Stomach (tissue), 9 donors: ENCODE results near the gene TLR1. TPM values are rescaled to one million over a fixed set of nuclear protein-coding genes. Genes with fewer than 3 reads are reported as not detected.

Experiments
- DNase-seq, 2 donors: peaks; one replicate each; pipeline versions ENCODE4 v3.0.0 to v3.0.0-alpha.2; 2013 to 2019
- H3K27ac ChIP-seq, 5 donors: fragments of 200-600 bp in 4 of 5; sonication (generic) in 4 of 5; one replicate each; pipeline ENCODE4 v1.5.1; 2013 to 2019; ENCODE audit warnings: mild to moderate bottlenecking in 1 of 5, moderate library complexity in 1 of 5
- H3K27me3 ChIP-seq, 3 donors: fragments of 200-600 bp; sonication (generic); one replicate each; pipeline ENCODE4 v1.5.1; 2017 to 2019; ENCODE audit warnings: mixed run types in 1 of 3
- H3K36me3 ChIP-seq, 4 donors: fragments of 200-600 bp; sonication (generic); 1 replicate in 3 of 4; 2 replicates in 1 of 4; pipeline ENCODE4 v1.5.1; 2016 to 2019
- H3K4me1 ChIP-seq, 4 donors: fragments of 200-600 bp; sonication (generic); one replicate each; pipeline ENCODE4 v1.5.1; 2016 to 2019
- H3K4me3 ChIP-seq, 4 donors: fragments of 200-600 bp; sonication (generic) in 3 of 4; one replicate each; pipeline ENCODE4 v1.5.1; 2016 to 2019; ENCODE audit warnings: mild to moderate bottlenecking in 1 of 4
- H3K9me3 ChIP-seq, 4 donors: fragments of 200-600 bp; sonication (generic); one replicate each; pipeline ENCODE4 v1.5.1; 2016 to 2019
- EP300 ChIP-seq: sonication (generic); formaldehyde crosslinking; IDR thresholded peaks from one replicate; pipeline ENCODE4 v1.6.1; 2017; ENCODE audit warnings: antibody characterized with exemption
- POLR2A ChIP-seq, 4 donors: fragments of 450-650 bp; IDR thresholded peaks; one replicate each; pipeline ENCODE4 v1.6.1; 2016; ENCODE audit warnings: antibody characterized with exemption in 4 of 4, control low read depth in 2 of 4, mild to moderate bottlenecking in 1 of 4, moderate library complexity in 1 of 4
- POLR2AphosphoS5 ChIP-seq, 3 donors: sonication (generic); formaldehyde crosslinking; IDR thresholded peaks; one replicate each; pipeline ENCODE4 v1.6.1; 2016; ENCODE audit warnings: antibody characterized with exemption in 3 of 3
- WGBS, 5 donors: extraction: QIAGEN DNeasy Blood & Tissue Kit in 3 of 5; methylation state at CpG; one replicate each; pipeline versions ENCODE4 v1.1.5 to v1.1.7; 2013 to 2018; 5-methylcytosine and 5-hydroxymethylcytosine counted together
- intact Hi-C: fragments of 100-400 bp; cut with DNase I; formaldehyde crosslinking; loops from one replicate; pipeline ENCODE4 v1.15.1; 2023; ENCODE audit warnings: low total_unique reads
- polyA plus RNA-seq, 3 donors: library from polyadenylated mRNA; stranded (reverse); fragments of 200-250 nt; gene quantifications; one replicate each; pipeline ENCODE4 v1.2.3, GENCODE V29; 2013
- total RNA-seq, 5 donors: library from RNA; depleted of rRNA; stranded (reverse); fragments of >200 nt; gene quantifications; one replicate each; pipeline versions ENCODE4 v1.1.0 to v1.2.3, GENCODE V29; 2014 to 2016
- TF ChIP-seq, protein P1 (sequence below), 7 experiments: fragments of 450-650 bp in 4 of 7; fragments of 200-600 bp in 3 of 7; sonication (generic) in 3 of 7; IDR thresholded peaks; one replicate each; pipeline ENCODE4 v1.5.1; 2016 to 2019; ENCODE audit warnings: antibody characterized with exemption in 7 of 7, control low read depth in 2 of 7, mild to moderate bottlenecking in 1 of 7
- donor health status: healthy with polysubstance abuse.
- donor health status: Bipolar disorder and iron deficiency.
- donor health status: healthy.

The TLR1 gene
- total and polyA plus RNA-seq, 8 donors: 1.2 to 37.4 (median 5.3) TPM; not detected in 1

DNA sequence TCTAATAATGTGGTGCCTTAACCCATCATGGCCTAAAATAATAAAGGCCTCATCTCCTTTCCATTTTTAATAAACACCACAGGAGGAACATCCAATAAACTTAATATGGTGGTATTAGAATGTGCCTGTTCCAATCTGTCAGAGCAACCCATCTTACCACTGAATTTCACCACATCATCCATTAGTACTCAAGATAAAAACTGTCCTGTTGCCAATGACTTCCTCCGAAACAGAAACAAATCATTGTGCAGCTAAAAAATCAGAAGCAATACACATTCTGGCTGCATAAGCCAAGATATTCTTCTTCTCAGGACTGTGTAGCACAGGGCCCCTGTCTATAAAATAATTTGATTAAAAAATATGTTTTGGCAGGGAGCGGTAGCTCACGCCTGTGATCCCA lies 40.3 kb downstream of the TLR1 start:
- Histone ChIP-seq H3K27ac (no peak overlapping the region), H3K9me3 (no peaks in the 10 kb centered on the region), H3K36me3 (no peaks in the 10 kb centered on the region), H3K4me1 (peaks cover 0 to 3% (median 2%) of the 10 kb centered on the region in 4 donors), H3K4me3 (no peak overlapping the region), H3K27me3 (no peaks in the 10 kb centered on the region)
- intact Hi-C loops: loop anchor here (10.0 kb wide), 2 partner anchors 91 to 371 kb away; partner anchors contain the start of gene TLR6
- TF ChIP-seq EP300 (no peak), POLR2AphosphoS5 (IDR thresholded peaks at IDR 0.05) (no peak)
- WGBS, 5 donors: 78 to 94% (median 93%) methylated on average over 3 of the region's 3 CpGs
- DNase-seq: no peak

DNA sequence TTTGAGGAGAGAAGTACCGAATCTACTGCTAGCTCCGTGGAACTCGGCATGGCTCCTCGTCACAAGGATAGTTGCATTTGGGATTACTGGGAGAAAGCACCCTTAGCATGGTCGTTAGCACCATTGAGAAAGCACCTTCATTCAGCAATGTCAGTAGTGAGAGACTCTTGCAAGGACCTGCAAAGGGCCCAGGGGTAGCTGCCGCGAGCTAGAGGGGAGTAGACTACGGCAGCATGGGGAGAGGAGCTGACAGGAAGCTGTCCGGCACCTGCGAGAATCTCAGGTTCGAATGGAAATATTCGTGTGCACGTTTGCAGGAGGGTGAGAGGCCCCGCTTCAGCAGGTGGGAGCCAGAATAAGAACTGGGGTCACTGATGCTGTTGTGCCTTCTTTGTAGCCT lies 42.0 kb downstream of the TLR1 start:
- no peaks in the 10 kb centered on the region for H3K36me3 ChIP-seq
- WGBS, 5 donors: 84 to 94% (median 89%) methylated on average over 14 of the region's 14 CpGs
- no peaks in the 10 kb centered on the region for H3K9me3 ChIP-seq
- no peak overlapping the region for H3K4me3 ChIP-seq
- H3K4me1 ChIP-seq: peaks cover 0 to 6% (median 5%) of the 10 kb centered on the region in 4 donors
- TF ChIP-seq POLR2AphosphoS5 (IDR thresholded peaks at IDR 0.05): no peak
- TF ChIP-seq, protein P1, sequence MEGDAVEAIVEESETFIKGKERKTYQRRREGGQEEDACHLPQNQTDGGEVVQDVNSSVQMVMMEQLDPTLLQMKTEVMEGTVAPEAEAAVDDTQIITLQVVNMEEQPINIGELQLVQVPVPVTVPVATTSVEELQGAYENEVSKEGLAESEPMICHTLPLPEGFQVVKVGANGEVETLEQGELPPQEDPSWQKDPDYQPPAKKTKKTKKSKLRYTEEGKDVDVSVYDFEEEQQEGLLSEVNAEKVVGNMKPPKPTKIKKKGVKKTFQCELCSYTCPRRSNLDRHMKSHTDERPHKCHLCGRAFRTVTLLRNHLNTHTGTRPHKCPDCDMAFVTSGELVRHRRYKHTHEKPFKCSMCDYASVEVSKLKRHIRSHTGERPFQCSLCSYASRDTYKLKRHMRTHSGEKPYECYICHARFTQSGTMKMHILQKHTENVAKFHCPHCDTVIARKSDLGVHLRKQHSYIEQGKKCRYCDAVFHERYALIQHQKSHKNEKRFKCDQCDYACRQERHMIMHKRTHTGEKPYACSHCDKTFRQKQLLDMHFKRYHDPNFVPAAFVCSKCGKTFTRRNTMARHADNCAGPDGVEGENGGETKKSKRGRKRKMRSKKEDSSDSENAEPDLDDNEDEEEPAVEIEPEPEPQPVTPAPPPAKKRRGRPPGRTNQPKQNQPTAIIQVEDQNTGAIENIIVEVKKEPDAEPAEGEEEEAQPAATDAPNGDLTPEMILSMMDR (IDR thresholded peaks at IDR 0.05): no peak
- no peak for TF ChIP-seq POLR2A (IDR thresholded peaks at IDR 0.05)
- no peak for TF ChIP-seq EP300
- intact Hi-C loops: loop anchor here (10.0 kb wide), 2 partner anchors 92 to 372 kb away; partner anchors contain the start of gene TLR6
- DNase-seq: no peak
- peak overlapping the region in 1 of 5 donors; percentile 62 for H3K27ac ChIP-seq
- H3K27me3 ChIP-seq: no peaks in the 10 kb centered on the region

DNA sequence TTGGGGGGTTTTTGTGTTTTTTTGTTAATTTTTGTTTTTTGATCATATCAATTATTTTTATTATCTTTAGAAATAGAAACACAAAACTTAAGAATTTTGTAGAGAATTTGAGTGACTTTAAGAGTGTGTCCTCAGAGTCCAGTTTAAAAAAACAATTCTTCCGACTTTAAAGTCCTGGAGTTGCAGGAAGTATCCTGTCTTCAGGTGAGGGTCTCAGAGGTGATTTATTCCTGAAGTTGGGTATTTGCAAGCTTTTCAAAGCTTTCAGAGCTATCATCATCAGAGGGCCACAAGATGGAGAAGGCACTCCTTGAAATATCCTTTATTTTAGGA lies 44.8 kb downstream of the TLR1 start:
- Histone ChIP-seq H3K4me3 (no peak overlapping the region), H3K27me3 (no peaks in the 10 kb centered on the region), H3K9me3 (no peaks in the 10 kb centered on the region), H3K36me3 (no peaks in the 10 kb centered on the region), H3K4me1 (peaks cover 0 to 6% (median 5%) of the 10 kb centered on the region in 4 donors), H3K27ac (no peak overlapping the region)
- intact Hi-C loops: loop anchor here (10.0 kb wide), 2 partner anchors 95 to 375 kb away; partner anchors contain the start of gene TLR6
- TF ChIP-seq, protein P1 (IDR thresholded peaks at IDR 0.05): no peak
- TF ChIP-seq EP300 (no peak), POLR2A (IDR thresholded peaks at IDR 0.05) (no peak)
- 85 to 96% (median 94%) methylated on average over 1 of the region's 1 CpG for WGBS, 5 donors
- DNase-seq: no peak

DNA sequence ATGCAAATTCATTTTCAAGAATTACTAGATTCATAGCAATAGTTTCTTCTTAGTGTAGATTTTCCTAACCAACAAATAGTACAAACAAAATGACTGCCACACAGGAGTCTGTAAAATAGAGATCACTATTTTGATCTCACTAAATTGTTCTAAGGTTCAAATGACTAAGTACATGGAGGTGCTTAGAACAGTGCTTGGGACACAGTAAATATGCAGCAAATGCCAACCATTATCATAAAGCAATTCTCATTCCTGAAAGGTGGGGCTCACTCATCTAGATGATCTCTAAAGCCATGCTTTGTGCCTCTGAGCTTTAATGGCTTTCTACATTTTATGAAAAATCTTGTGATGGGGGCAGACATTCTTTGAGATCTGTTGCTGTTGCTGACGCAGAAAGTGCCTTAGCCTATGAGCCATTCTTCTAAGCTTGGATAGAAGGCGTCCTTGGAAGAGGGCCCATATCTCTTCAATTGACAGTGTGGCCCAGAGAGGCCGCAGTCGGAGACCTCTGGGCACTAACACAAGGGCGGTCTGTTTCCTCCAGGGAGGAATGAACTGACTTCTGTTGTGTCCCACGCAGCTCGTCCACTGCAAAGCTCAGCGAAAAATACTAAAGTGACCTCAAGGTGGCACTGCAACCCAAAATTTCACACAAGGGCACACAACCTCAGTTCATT lies 45.3 kb downstream of the TLR1 start:
- Histone ChIP-seq H3K4me1 (peaks cover 0 to 6% (median 5%) of the 10 kb centered on the region in 4 donors), H3K27ac (peak overlapping the region in 1 of 5 donors; percentile 25), H3K27me3 (no peaks in the 10 kb centered on the region), H3K4me3 (no peak overlapping the region), H3K36me3 (no peaks in the 10 kb centered on the region), H3K9me3 (no peaks in the 10 kb centered on the region)
- TF ChIP-seq EP300 (no peak), POLR2AphosphoS5 (IDR thresholded peaks at IDR 0.05) (peak in 1 of 3 donors; percentile 14), POLR2A (IDR thresholded peaks at IDR 0.05) (no peak)
- TF ChIP-seq, protein P1 (IDR thresholded peaks at IDR 0.05): peak in 5 of 7 experiments; percentile 44 to 66 (median 61)
- intact Hi-C loops: no loop called here
- peak; percentile 52 to 89 for DNase-seq
- 7 to 12% (median 10%) methylated on average over 8 of the region's 8 CpGs for WGBS, 5 donors
